H1 (cell line): Measurements from ENCODE around the gene ANP32B.

Source experiments
- BCL11A ChIP-seq, 2 experiments: IDR thresholded peaks; one replicate each; pipeline ENCODE4 v1.6.1; 2011; ENCODE audit warnings: low read depth in 2 of 2, low read length in 2 of 2, mild to moderate bottlenecking in 2 of 2
- POLR2AphosphoS5 ChIP-seq: IDR thresholded peaks from 2 replicates; pipeline ENCODE4 v1.6.1; 2011; ENCODE audit warnings: low read depth, low read length
- RBBP5 ChIP-seq: IDR thresholded peaks from 2 replicates; pipeline ENCODE4 v1.7.1; 2012; ENCODE audit warnings: low read depth, mild to moderate bottlenecking, inconsistent platforms, low read length, moderate library complexity, borderline replicate concordance
- SP1 ChIP-seq: IDR thresholded peaks from 2 replicates; pipeline ENCODE4 v1.6.1; 2011; ENCODE audit warnings: low read depth, low read length

DNA sequence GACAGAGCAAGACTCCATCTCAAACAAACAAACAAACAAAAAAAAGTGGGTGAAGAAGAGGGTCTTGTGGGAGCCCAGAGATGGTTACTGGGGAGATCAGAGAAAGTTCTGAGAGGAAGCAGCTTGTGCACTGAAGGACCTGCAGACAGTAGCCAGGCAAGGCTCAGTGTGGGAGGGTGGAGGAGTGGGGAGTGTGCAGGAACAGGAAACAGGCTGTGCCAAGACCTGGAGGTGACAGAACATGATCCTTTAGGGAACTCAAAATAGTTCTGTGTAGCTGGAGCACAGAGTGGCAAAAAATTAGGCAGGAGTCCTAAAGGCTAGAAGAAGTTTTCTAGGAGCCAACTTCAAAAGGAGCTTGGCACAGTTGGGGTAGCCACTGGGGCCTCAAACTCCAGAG, 54.2 kb downstream of the ANP32B start:
- TF ChIP-seq POLR2AphosphoS5 (no peak), SP1 (no peak), BCL11A (IDR thresholded peaks at IDR 0.05; ENCODE audit: low read depth in 2 of 2, low read length in 2 of 2) (no peak), RBBP5 (no peak)
